Measurements from ENCODE around the gene COL23A1.
"Not testable (repeated sequence)": the region's sequence is repeated elsewhere in the genome, so short reads cannot be mapped to it uniquely, and the experiment has no call there.

The COL23A1 gene

GRCh38 chr5:178259623-178260536 lies 330.3 kb downstream of the COL23A1 start:
- DNase-seq (ENCODE audit: low read depth), result no peak

- DNase-seq (ENCODE audit: low read depth), result no peak
These were observed 332.5 kb downstream of the COL23A1 start for GRCh38 chr5:178257650-178258049.

GRCh38 chr5:178256746-178257145 lies 333.4 kb downstream of the COL23A1 start:
- DNase-seq (ENCODE audit: low read depth), result no peak

GRCh38 chr5:178253632-178254031 lies 336.6 kb downstream of the COL23A1 start:
- not testable (repeated sequence) for DNase-seq (ENCODE audit: low read depth)

- DNase-seq (ENCODE audit: low read depth), result no peak
These were observed 337.9 kb downstream of the COL23A1 start for GRCh38 chr5:178252258-178252657.

DNA sequence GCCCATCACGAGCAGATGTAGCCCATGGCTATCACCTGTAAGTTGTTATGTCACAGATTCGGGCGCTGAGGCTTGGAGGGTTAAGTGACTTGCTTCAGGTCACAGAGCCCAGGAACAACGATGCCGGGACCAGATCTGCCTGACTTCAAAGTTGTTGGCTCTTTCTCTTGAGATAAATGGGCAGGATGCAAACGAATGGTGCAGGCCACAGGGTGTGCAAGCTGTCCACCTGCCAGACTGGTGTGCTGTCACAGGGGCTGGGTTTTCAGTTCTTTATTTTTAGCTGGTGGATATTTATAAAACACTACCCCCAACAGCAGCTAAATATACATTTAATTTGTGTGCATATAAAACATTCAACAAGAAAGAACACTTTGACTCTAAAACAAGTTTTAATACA lies 339.9 kb downstream of the COL23A1 start:
- no peak for DNase-seq (ENCODE audit: low read depth)

DNA sequence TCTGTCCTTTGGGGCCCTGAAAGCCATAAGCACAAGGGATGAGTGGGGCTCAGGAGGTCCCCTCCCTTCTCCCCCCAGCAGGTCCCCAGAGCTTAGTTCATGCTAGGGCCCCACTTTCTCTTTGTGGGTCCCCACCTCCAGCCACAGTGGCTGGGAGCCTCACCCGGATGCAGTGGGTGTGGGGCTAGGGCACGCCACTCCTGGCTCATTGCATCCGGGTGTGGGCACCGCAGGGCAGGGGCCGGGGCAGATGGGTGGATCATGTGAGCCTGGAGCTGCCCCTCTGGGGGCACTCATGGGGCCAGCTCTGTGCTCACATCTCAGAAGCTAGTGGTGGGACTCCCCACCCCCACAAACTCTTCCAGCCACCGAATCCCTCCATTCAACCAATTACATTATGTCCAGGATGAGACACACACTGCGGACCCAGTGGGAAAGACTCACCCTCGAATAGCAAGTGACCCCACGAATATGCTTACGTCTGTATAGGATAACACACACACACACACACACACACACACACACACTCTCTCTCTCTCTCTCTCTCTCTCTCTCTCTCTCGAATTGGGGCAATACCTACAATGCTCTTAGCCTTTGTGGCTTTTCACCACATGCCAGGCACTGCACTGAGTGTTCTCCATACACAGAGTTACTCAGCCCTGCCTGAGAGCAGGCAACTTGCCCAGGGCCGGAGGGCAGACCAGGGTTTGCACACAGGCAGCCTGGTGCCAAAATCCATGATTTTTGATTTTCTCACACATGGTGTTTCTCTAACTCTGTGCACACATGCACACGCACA lies 340.8 kb downstream of the COL23A1 start:
- DNase-seq (ENCODE audit: low read depth), result peak; percentile 85

GRCh38 chr5:178248750-178249149 lies 341.4 kb downstream of the COL23A1 start:
- no peak for DNase-seq (ENCODE audit: low read depth)

DNA sequence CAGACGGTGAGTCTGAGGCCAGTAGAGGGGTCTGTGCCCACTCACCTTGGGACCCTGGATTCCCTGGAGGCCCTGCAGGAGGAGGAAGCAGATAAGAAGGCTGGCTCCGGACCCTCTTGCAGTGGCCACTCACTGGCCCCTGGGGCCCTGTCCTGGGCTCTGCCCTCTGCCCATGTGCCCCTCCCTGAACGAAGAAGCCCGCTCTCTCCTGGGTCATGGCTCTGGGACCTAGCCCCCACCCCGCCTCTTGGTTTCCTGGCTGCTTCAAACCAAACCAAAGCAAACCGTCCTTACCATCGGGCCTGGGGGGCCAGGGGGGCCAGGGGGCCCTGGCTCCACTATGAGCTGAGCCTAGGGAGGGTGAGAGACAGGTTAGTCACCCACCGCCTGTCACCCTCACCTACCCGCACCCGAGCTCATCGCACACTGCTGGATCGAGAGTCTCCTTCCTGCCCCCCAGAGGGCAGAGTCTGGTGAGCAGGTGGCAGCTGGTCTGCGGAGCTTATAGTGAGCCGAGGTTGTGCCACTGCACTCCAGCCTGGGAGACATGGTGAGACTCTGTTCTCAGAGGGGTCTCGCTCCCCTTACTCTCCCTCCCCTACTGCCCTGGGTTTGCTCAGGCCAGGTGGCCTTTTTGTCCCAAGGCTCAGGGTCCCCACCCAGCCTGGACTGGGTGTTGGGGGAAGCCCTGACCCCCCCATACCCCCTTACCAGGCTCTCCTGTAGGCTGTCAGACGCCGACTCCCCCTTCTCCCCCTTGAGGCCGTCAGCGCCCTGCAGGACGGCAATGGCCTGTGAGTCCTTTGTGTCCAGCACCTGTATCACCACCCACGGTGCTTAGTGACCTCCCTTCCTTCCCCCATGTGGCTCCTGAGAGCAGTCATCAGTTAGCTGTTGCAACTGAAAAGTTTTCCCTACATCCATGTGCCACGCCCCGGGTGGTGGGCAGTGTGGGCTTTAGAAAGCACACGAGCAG lies 342.4 kb downstream of the COL23A1 start:
- no peak for DNase-seq (ENCODE audit: low read depth)

GRCh38 chr5:178246624-178247279 lies 343.4 kb downstream of the COL23A1 start:
- no peak for DNase-seq (ENCODE audit: low read depth)

DNA sequence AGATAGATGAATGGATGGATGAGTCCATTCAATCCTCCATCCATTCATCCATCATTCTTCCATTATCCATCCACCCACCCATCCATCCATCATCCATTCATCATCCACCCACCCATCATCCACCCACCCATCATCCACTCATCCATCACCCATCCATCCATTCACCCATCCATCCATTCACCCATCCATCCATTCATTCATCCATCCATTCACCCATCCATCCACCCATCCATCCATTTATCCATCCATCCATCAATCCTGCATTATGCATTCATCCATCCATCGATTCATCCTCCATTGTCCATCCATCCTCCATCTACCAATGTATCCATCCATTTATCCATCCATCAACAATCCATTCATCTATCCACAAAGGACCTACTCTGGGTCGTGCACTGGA lies 344.8 kb downstream of the COL23A1 start:
- no peak for DNase-seq (ENCODE audit: low read depth)

DNA sequence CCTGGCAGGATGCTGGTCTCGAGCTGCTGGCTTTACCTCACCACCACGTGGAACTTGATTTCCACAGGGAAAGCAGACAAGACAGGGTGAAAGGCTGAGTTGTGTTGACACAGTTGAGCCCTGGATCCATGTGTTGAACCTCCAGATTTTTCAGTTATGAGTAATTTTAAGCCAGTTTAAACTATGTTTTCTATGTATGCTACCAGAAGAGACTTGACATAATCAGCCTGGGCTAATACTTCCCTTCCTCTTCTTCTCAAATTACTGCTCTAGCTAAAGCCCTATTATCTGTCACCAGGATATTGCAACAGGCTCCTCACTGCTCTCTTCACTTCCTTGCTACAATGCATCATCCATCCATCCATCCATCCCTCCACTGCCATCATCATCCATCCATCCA lies 345.6 kb downstream of the COL23A1 start:
- no peak for DNase-seq (ENCODE audit: low read depth)

- no peak for DNase-seq (ENCODE audit: low read depth)
These were observed 347.8 kb downstream of the COL23A1 start for GRCh38 chr5:178242416-178242815.

GRCh38 chr5:178241688-178242231 lies 348.4 kb downstream of the COL23A1 start:
- DNase-seq (ENCODE audit: low read depth), result no peak

DNA sequence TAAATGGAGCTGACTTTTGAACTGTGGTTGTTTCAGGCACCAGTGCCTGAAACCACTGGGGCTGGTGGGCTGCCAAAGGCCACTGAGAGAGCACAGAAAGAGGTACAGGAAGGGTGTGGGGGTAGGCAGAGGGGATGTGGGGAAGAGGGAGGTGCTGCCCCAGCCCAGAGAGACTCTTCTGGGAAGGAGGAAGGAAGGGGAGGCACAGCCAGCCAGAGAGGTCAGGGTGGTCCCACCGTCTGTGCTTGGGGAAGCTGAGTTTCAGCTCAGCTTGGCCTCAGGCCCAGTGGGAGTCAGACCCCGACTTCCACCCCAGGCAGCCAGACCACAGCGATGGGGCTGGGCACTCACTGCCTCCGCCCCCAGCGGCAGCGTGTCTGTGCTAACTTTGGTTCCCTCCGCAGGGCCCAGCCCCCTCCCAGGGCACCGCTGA lies 348.9 kb downstream of the COL23A1 start:
- DNase-seq (ENCODE audit: low read depth), result no peak

DNA sequence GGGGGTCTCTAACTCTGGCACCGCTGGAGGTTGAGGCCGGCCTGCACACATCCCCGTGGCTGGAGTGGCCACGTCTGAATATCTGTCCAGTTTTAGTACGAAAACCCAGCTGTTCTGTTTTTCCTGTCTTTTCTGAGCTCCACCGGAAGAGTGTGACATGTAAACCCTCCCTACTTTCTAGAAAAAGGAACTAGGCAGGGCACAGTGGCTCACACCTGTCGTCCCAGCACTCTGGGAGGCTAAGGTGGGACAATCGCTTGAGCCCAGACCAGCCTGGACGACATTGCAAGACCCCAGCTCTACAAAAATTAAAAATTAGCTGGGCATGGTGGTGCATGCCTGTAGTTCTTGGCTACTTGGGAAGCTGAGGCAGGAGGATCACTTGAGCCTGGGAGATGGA lies 349.4 kb downstream of the COL23A1 start:
- DNase-seq (ENCODE audit: low read depth), result no peak

GRCh38 chr5:178240341-178240741 lies 349.9 kb downstream of the COL23A1 start:
- DNase-seq (ENCODE audit: low read depth), result no peak

DNA sequence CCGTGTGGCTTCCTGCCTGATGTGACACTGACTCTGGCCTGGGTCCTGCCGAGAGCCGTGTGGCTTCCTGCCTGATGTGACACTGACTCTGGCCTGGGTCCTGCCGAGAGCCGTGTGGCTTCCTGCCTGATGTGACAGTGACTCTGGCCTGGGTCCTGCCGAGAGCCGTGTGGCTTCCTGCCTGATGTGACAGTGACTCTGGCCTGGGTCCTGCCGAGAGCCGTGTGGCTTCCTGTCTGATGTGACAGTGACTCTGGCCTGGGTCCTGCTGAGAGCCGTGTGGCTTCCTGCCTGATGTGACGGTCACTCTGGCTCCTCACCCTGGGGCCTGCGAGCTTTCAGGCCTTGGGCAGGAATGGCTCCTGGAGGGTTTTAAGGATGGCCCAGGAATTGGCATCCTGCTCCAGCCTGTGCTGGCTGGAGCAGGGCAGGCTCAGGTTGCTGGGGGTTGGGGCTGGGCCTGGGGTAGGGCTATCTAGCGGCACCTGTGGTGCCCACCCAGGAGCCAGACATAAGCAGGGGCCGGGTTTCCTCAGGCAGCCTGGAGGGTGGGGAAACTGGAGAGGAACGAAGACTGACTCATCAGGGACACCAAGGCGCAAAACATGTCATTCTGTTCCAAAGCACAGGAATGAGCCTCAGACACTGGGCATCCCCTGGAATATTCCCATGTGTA lies 350.4 kb downstream of the COL23A1 start:
- DNase-seq (ENCODE audit: low read depth), result not testable (repeated sequence)

DNA sequence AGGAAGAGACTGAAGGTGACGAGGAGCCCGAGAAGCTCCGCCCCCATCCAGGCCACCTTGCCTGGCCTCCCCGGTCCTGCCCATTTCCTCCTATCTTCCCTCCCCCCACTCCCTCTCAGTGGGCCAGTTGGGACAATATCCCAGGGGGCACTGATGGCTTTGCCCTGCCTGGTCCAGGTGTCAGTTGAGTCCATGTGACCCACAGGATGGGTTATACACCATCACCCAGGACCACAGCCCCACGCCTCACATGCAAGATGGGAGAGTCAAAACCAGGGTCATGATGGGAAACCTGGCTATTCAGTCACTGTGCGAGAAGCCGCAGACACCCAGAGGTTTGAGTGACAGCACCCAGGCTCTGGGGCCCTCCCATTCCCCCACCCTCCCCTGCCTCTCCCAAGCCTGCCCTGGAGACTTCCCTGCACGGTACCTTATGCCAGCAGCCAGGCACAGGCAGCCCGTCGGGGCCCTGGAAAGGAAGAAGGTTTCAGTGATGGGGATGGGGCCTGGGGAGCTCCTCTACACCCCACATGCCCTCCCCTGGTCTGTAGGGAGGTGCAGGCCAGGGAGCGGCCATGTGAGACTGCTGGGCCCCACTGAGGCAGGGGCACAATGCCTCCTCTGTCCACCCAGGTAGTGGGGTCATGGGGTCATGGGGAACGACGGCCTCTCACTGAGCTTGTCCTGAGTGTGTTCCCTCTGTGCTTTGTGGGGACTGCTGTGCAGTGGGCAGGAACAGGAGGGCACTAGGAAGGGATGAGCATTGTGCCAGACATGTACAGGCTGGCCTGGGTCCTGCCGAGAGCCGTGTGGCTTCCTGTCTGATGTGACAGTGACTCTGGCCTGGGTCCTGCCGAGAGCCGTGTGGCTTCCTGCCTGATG lies 351.2 kb downstream of the COL23A1 start:
- no peak for DNase-seq (ENCODE audit: low read depth)

- DNase-seq (ENCODE audit: low read depth), result no peak
These were observed 351.9 kb downstream of the COL23A1 start for GRCh38 chr5:178238313-178238635.

All from GM04503 (cell line).